ENCODE results near the gene LAMTOR1. TPM values are rescaled to one million over a fixed set of nuclear protein-coding genes. Genes with fewer than 3 reads are reported as not detected.
"Not testable (repeated sequence)": the region's sequence is repeated elsewhere in the genome, so short reads cannot be mapped to it uniquely, and the experiment has no call there.

Gene LAMTOR1
- total RNA-seq, 1 donor from 2014 or later: 79.2 TPM

GRCh38 chr11:72135891-72136683 lies 33.0 kb upstream of the LAMTOR1 start:
- Histone ChIP-seq H3K36me3 (ENCODE audit: control insufficient read depth, insufficient read depth, low read length) (no peaks in the 10 kb centered on the region), H3K4me3 (ENCODE audit: low read depth, low read length) (no peak overlapping the region), H3K27me3 (ENCODE audit: control insufficient read depth, insufficient read depth, low read length) (no peaks in the 10 kb centered on the region)
- no peak for TF ChIP-seq CTCF (IDR thresholded peaks at IDR 0.05; ENCODE audit: insufficient read depth, low read length, severe bottlenecking)
- FAIRE-seq (no peak), DNase-seq (ENCODE audit: low read depth) (no peak)

GRCh38 chr11:72135473-72135872 lies 32.4 kb upstream of the LAMTOR1 start, which contains the start of gene FOLR3:
TSS of gene FOLR3 (plus strand) at chr11:72135725. CDS start at chr11:72135953, 228 bp downstream.
- FAIRE-seq; H3K27me3 ChIP-seq (ENCODE audit: control insufficient read depth, insufficient read depth, low read length); DNase-seq (ENCODE audit: low read depth); H3K36me3 ChIP-seq (ENCODE audit: control insufficient read depth, insufficient read depth, low read length); H3K4me3 ChIP-seq (ENCODE audit: low read depth, low read length): not testable (repeated sequence)

GRCh38 chr11:72132646-72133045 lies 29.5 kb upstream of the LAMTOR1 start:
- no peaks in the 10 kb centered on the region for H3K27me3 ChIP-seq (ENCODE audit: control insufficient read depth, insufficient read depth, low read length)
- no peak for DNase-seq (ENCODE audit: low read depth)
- no peak for TF ChIP-seq CTCF (IDR thresholded peaks at IDR 0.05; ENCODE audit: insufficient read depth, low read length, severe bottlenecking)
- no peak for FAIRE-seq
- no peaks in the 10 kb centered on the region for H3K36me3 ChIP-seq (ENCODE audit: control insufficient read depth, insufficient read depth, low read length)
- H3K4me3 ChIP-seq (ENCODE audit: low read depth, low read length): no peak overlapping the region

- Histone ChIP-seq H3K4me3 (ENCODE audit: low read depth, low read length) (no peak overlapping the region), H3K27me3 (ENCODE audit: control insufficient read depth, insufficient read depth, low read length) (no peaks in the 10 kb centered on the region), H3K36me3 (ENCODE audit: control insufficient read depth, insufficient read depth, low read length) (no peaks in the 10 kb centered on the region)
- no peak for TF ChIP-seq CTCF (IDR thresholded peaks at IDR 0.05; ENCODE audit: insufficient read depth, low read length, severe bottlenecking)
- FAIRE-seq (no peak), DNase-seq (ENCODE audit: low read depth) (no peak)
These were observed 26.3 kb upstream of the LAMTOR1 start for GRCh38 chr11:72129381-72129780.

- Histone ChIP-seq H3K4me3 (ENCODE audit: low read depth, low read length) (no peak overlapping the region), H3K27me3 (ENCODE audit: control insufficient read depth, insufficient read depth, low read length) (no peaks in the 10 kb centered on the region), H3K36me3 (ENCODE audit: control insufficient read depth, insufficient read depth, low read length) (no peaks in the 10 kb centered on the region)
- DNase-seq (ENCODE audit: low read depth) (no peak), FAIRE-seq (no peak)
- no peak for TF ChIP-seq CTCF (IDR thresholded peaks at IDR 0.05; ENCODE audit: insufficient read depth, low read length, severe bottlenecking)
These were observed 24.8 kb upstream of the LAMTOR1 start for GRCh38 chr11:72127923-72128322.

- FAIRE-seq (no peak), DNase-seq (ENCODE audit: low read depth) (no peak)
- no peak for TF ChIP-seq CTCF (IDR thresholded peaks at IDR 0.05; ENCODE audit: insufficient read depth, low read length, severe bottlenecking)
- H3K36me3 ChIP-seq (ENCODE audit: control insufficient read depth, insufficient read depth, low read length): no peaks in the 10 kb centered on the region
- no peak overlapping the region for H3K4me3 ChIP-seq (ENCODE audit: low read depth, low read length)
- H3K27me3 ChIP-seq (ENCODE audit: control insufficient read depth, insufficient read depth, low read length): no peaks in the 10 kb centered on the region
These were observed 22.9 kb upstream of the LAMTOR1 start for GRCh38 chr11:72125956-72126355.

Measured in bronchial epithelial cell (primary cell).